Prostate gland (tissue), 2 donors: ENCODE measurements around the gene MAPK14. TPM values are rescaled to one million over a fixed set of nuclear protein-coding genes. Genes with fewer than 3 reads are reported as not detected.

Source experiments
- DNase-seq: peaks from one replicate; pipeline ENCODE4 v3.0.0-alpha.2; 2019; ENCODE audit warnings: low spot score
- H3K27ac ChIP-seq, 2 donors: fragments of 200-600 bp; sonication (generic); 2 replicates each; pipeline ENCODE4 v1.5.1; 2017 to 2019
- H3K27me3 ChIP-seq: fragments of 200-600 bp; sonication (generic); replicated peaks from 2 replicates; pipeline ENCODE4 v1.5.1; 2019; ENCODE audit not compliant: insufficient read depth
- H3K36me3 ChIP-seq, 2 donors: fragments of 200-600 bp; sonication (generic); 1 replicate in 1 of 2; 2 replicates in 1 of 2; pipeline versions ENCODE4 v1.5.1 to v1.8.1; 2017 to 2019
- H3K4me1 ChIP-seq: fragments of 200-600 bp; sonication (generic); replicated peaks from 2 replicates; pipeline ENCODE4 v1.5.1; 2019
- H3K4me3 ChIP-seq, 2 donors: fragments of 200-600 bp; sonication (generic); 2 replicates each; pipeline ENCODE4 v1.5.1; 2017 to 2019
- H3K9me3 ChIP-seq: fragments of 200-600 bp; sonication (generic); 2 replicates; pipeline ENCODE4 v1.5.1; 2017
- CTCF ChIP-seq, 4 experiments: fragments of 200-600 bp in 2 of 4; fragments of 450-650 bp in 2 of 4; sonication (generic) in 2 of 4; IDR thresholded peaks; 1 replicate in 3 of 4; 2 replicates in 1 of 4; pipeline ENCODE4 v1.5.1; 2016 to 2019; ENCODE audit warnings: antibody characterized with exemption in 4 of 4, mild to moderate bottlenecking in 2 of 4, moderate library complexity in 2 of 4
- POLR2A ChIP-seq: fragments of 450-650 bp; IDR thresholded peaks from one replicate; pipeline ENCODE4 v1.6.1; 2016; ENCODE audit warnings: antibody characterized with exemption, mild to moderate bottlenecking
- POLR2AphosphoS5 ChIP-seq: sonication (generic); formaldehyde crosslinking; IDR thresholded peaks from one replicate; pipeline ENCODE4 v1.6.1; 2017; ENCODE audit warnings: antibody characterized with exemption
- WGBS: methylation state at CpG from one replicate; pipeline ENCODE4 v1.1.5; 2018; 5-methylcytosine and 5-hydroxymethylcytosine counted together
- intact Hi-C: fragments of 100-400 bp; cut with DNase I; formaldehyde crosslinking; loops from one replicate; pipeline ENCODE4 v1.14.2; 2022
- total RNA-seq, 2 donors: library from RNA; depleted of rRNA; stranded (reverse); fragments of >200 nt; gene quantifications; one replicate each; pipeline ENCODE4 v1.1.0, GENCODE V29; 2016

Gene MAPK14
- total RNA-seq, 2 donors from 2014 or later, result 36.7 to 43.2 TPM

GRCh38 chr6:36095497-36096391 lies 68.1 kb downstream of the MAPK14 start:
- DNase-seq, result no peak
- TF ChIP-seq POLR2AphosphoS5, result no peak
- no peak for TF ChIP-seq POLR2A
- no peak for TF ChIP-seq CTCF (IDR thresholded peaks at IDR 0.05)
- H3K4me1 ChIP-seq, result peaks cover 3% of the 10 kb centered on the region
- 70% methylated on average over 8 of the region's 8 CpGs for WGBS
- no peaks in the 10 kb centered on the region for H3K27me3 ChIP-seq
- intact Hi-C loops, result loop anchor here (1.0 kb wide), 1 partner anchor 68 kb away; the partner anchor contains the start of gene MAPK14
- H3K4me3 ChIP-seq, result no peak overlapping the region
- no peaks in the 10 kb centered on the region for H3K9me3 ChIP-seq
- no peaks in the 10 kb centered on the region for H3K36me3 ChIP-seq
- H3K27ac ChIP-seq, result no peak overlapping the region

- no peak for DNase-seq
- Histone ChIP-seq H3K4me3 (no peak overlapping the region), H3K27me3 (no peaks in the 10 kb centered on the region), H3K4me1 (no peaks in the 10 kb centered on the region), H3K36me3 (no peaks in the 10 kb centered on the region), H3K9me3 (no peaks in the 10 kb centered on the region), H3K27ac (no peak overlapping the region)
- no peak for TF ChIP-seq CTCF (IDR thresholded peaks at IDR 0.05)
- TF ChIP-seq POLR2AphosphoS5, result no peak
- no peak for TF ChIP-seq POLR2A
- intact Hi-C loops, result no loop called here
- WGBS, result 70% methylated on average over 3 of the region's 3 CpGs
Observed at GRCh38 chr6:36098253-36098919, 70.8 kb downstream of the MAPK14 start.

GRCh38 chr6:36098920-36099647 lies 71.5 kb downstream of the MAPK14 start:
- DNase-seq, result no peak
- Histone ChIP-seq H3K9me3 (no peaks in the 10 kb centered on the region), H3K4me3 (no peak overlapping the region), H3K27me3 (no peaks in the 10 kb centered on the region), H3K27ac (no peak overlapping the region), H3K36me3 (no peaks in the 10 kb centered on the region), H3K4me1 (no peaks in the 10 kb centered on the region)
- intact Hi-C loops, result no loop called here
- 61% methylated on average over 5 of the region's 5 CpGs for WGBS
- TF ChIP-seq POLR2AphosphoS5 (no peak), CTCF (IDR thresholded peaks at IDR 0.05) (no peak), POLR2A (no peak)

GRCh38 chr6:36099869-36100483 lies 72.4 kb downstream of the MAPK14 start:
- no peak overlapping the region for H3K27ac ChIP-seq
- no peak for DNase-seq
- 63% methylated on average over 6 of the region's 6 CpGs for WGBS
- no peak for TF ChIP-seq POLR2AphosphoS5
- no peak for TF ChIP-seq CTCF (IDR thresholded peaks at IDR 0.05)
- no peak for TF ChIP-seq POLR2A
- H3K27me3 ChIP-seq, result no peaks in the 10 kb centered on the region
- peaks cover 2% of the 10 kb centered on the region for H3K4me1 ChIP-seq
- intact Hi-C loops, result no loop called here
- H3K36me3 ChIP-seq, result no peaks in the 10 kb centered on the region
- no peak overlapping the region for H3K4me3 ChIP-seq
- H3K9me3 ChIP-seq, result no peaks in the 10 kb centered on the region
